NCI-H1436 (cell line): ENCODE measurements around the gene VAC14.

Source experiments
- DNase-seq: peaks from one replicate; lab custom pipeline; 2025; lab: John Stamatoyannopoulos, UW

VAC14 gene

GRCh38 chr16:70642633-70643032, 158.3 kb downstream of the VAC14 start:
- no peak for DNase-seq

- no peak for DNase-seq
Measured at GRCh38 chr16:70638814-70639792, 161.9 kb downstream of the VAC14 start.
